ENCODE results near the gene CARD18.

GRCh38 chr11:105152021-105152512, 12.5 kb upstream of the CARD18 start:
- TF ChIP-seq CTCF (conservative IDR thresholded peaks at IDR 0.05; ENCODE audit: low read length) = no peak
- no peak for TF ChIP-seq EZH2phosphoT487 (IDR thresholded peaks at IDR 0.05; ENCODE audit: borderline replicate concordance)
